Lung (tissue), 12 donors: ENCODE results near the gene PNPO. TPM values are rescaled to one million over a fixed set of nuclear protein-coding genes. Genes with fewer than 3 reads are reported as not detected.
"Not testable (repeated sequence)": the region's sequence is repeated elsewhere in the genome, so short reads cannot be mapped to it uniquely, and the experiment has no call there.

Experiments
- ATAC-seq: fragments of 200-7000 bp; cut with Tn5 transposase; one replicate; pipeline ENCODE4 v1.9.1; 2020; ENCODE audit warnings: moderate number of reproducible peaks; ENCODE audit not compliant: insufficient read depth, low FRiP score
- DNase-seq, 3 donors: peaks; one replicate each; pipeline ENCODE4 v3.0.0-alpha.2; 2013 to 2017
- H3K27ac ChIP-seq, 2 donors: one replicate each; pipeline ENCODE4 v1.5.1; 2013; ENCODE audit warnings: mild to moderate bottlenecking in 2 of 2, moderate library complexity in 2 of 2, control low read depth in 1 of 2, inconsistent platforms in 1 of 2, low read depth in 1 of 2, low read length in 1 of 2
- H3K27me3 ChIP-seq, 3 donors: one replicate each; pipeline ENCODE4 v1.5.1; 2013; ENCODE audit warnings: low read length in 2 of 3; ENCODE audit not compliant: control insufficient read depth in 3 of 3, insufficient read depth in 3 of 3
- H3K36me3 ChIP-seq, 4 donors: one replicate each; pipeline ENCODE4 v1.5.1; 2013; ENCODE audit warnings: low read length in 4 of 4, mild to moderate bottlenecking in 1 of 4, moderate library complexity in 1 of 4; ENCODE audit not compliant: control insufficient read depth in 4 of 4, insufficient read depth in 4 of 4
- H3K4me1 ChIP-seq, 5 donors: one replicate each; pipeline ENCODE4 v1.5.1; 2013; ENCODE audit warnings: low read length in 5 of 5, mild to moderate bottlenecking in 2 of 5, moderate library complexity in 1 of 5; ENCODE audit not compliant: control insufficient read depth in 5 of 5, insufficient read depth in 5 of 5
- H3K4me3 ChIP-seq: one replicate; pipeline ENCODE4 v1.5.1; 2013; ENCODE audit warnings: mild to moderate bottlenecking, control low read depth, moderate library complexity
- H3K9ac ChIP-seq, 2 donors: one replicate each; pipeline ENCODE4 v1.5.1; 2013; ENCODE audit warnings: low read length in 2 of 2, control low read depth in 1 of 2; ENCODE audit not compliant: insufficient read depth in 1 of 2
- H3K9me3 ChIP-seq, 4 donors: one replicate each; pipeline ENCODE4 v1.5.1; 2013; ENCODE audit warnings: low read length in 3 of 4, mild to moderate bottlenecking in 1 of 4, moderate library complexity in 1 of 4; ENCODE audit not compliant: control insufficient read depth in 4 of 4, insufficient read depth in 3 of 4
- CTCF ChIP-seq: IDR thresholded peaks from 2 replicates; pipeline ENCODE4 v1.5.1; 2012; ENCODE audit warnings: mild to moderate bottlenecking; ENCODE audit errors: control extremely low read depth, extremely low read depth
- WGBS, 2 donors: extraction: QIAGEN DNeasy Blood & Tissue Kit; methylation state at CpG; one replicate each; pipeline ENCODE4 v1.1.7; 2013; 5-methylcytosine and 5-hydroxymethylcytosine counted together
- polyA plus RNA-seq, 2 donors: library from polyadenylated mRNA; stranded (reverse); fragments of 200-250 nt; gene quantifications; one replicate each; pipeline ENCODE4 v1.2.1, GENCODE V29; 2013
- total RNA-seq, 2 donors: library from RNA; depleted of rRNA in 1 of 2; stranded (reverse); fragments of >200 nt in 1 of 2; gene quantifications; one replicate each; pipeline ENCODE4 v1.2.1, GENCODE V29; 2014 to 2021
- donor health status: control.
- donor health status: control.
- donor health status: Bipolar disorder and iron deficiency.
- donor health status: healthy.
- donor health status: DM: yes; HTN: yes; CAD: no.

PNPO gene
- total and polyA plus RNA-seq, 4 donors: 9.3 to 43.9 (median 11.2) TPM

DNA sequence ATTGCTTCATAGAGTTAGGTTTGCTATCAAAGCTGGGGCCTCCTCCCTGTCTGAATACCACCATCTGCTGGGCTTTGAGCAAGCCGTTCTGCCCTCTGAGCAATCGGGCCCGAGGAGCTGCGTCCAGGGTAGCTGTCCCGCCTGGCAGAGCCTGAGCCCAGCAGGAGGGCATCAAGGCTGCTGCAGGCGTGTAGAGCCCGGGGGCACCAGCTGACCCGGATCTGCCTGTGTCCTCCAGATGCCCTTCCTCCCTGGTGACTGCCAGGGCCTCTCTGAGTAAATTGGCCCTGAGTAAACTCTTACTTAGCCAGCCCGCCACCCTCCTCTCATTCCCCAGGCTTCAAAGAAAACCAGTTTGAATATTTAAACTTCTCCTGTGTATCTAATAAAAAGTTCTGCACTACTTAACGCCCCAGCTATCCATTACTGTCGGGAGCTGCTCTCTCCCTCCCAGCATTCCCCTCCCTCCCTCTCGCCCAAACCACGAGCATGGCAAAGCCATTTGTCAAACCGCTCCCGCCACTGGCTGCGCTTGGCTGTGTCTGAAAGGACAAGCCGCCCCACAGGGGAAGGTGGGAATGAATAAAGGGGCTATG is 46.0 kb downstream of the PNPO start:
- ATAC-seq: no peak
- H3K9me3 ChIP-seq: no peaks in the 10 kb centered on the region
- H3K36me3 ChIP-seq: peaks cover 0 to 7% (median 2%) of the 10 kb centered on the region in 4 donors
- no peak overlapping the region for H3K27ac ChIP-seq
- no peak overlapping the region for H3K9ac ChIP-seq
- no peaks in the 10 kb centered on the region for H3K27me3 ChIP-seq
- peaks cover 0 to 11% (median 5%) of the 10 kb centered on the region in 5 donors for H3K4me1 ChIP-seq
- H3K4me3 ChIP-seq: no peak overlapping the region
- peak; percentile 57 to 79 (median 68) for DNase-seq
- WGBS, 2 donors: 43 to 56% methylated on average over 15 to 17 of the region's 17 CpGs
- TF ChIP-seq CTCF: no peak

- not testable (repeated sequence) for ATAC-seq, H3K27ac ChIP-seq
- 100% methylated on average over 1 of the region's 1 CpG for WGBS, 2 donors
Measured at GRCh38 chr17:47988445-47988844, 47.1 kb downstream of the PNPO start.

GRCh38 chr17:47989159-47989558 is 47.8 kb downstream of the PNPO start:
- H3K27me3 ChIP-seq: no peaks in the 10 kb centered on the region
- peaks cover 0 to 11% (median 5%) of the 10 kb centered on the region in 5 donors for H3K4me1 ChIP-seq
- WGBS, 2 donors: 77 to 82% methylated on average over 10 of the region's 10 CpGs
- H3K4me3 ChIP-seq: no peak overlapping the region
- ATAC-seq (no peak), DNase-seq (no peak)
- H3K27ac ChIP-seq: no peak overlapping the region
- no peaks in the 10 kb centered on the region for H3K36me3 ChIP-seq
- H3K9me3 ChIP-seq: no peaks in the 10 kb centered on the region
- H3K9ac ChIP-seq: no peak overlapping the region
- no peak for TF ChIP-seq CTCF

More at GRCh38 chr17:47988445-47988844, 47.1 kb downstream of the PNPO start:
- H3K4me1 ChIP-seq: peaks cover 0 to 11% (median 5%) of the 10 kb centered on the region in 5 donors
- H3K4me3 ChIP-seq, H3K9ac ChIP-seq, H3K27me3 ChIP-seq, DNase-seq, H3K36me3 ChIP-seq, H3K9me3 ChIP-seq: not testable (repeated sequence)

DNA sequence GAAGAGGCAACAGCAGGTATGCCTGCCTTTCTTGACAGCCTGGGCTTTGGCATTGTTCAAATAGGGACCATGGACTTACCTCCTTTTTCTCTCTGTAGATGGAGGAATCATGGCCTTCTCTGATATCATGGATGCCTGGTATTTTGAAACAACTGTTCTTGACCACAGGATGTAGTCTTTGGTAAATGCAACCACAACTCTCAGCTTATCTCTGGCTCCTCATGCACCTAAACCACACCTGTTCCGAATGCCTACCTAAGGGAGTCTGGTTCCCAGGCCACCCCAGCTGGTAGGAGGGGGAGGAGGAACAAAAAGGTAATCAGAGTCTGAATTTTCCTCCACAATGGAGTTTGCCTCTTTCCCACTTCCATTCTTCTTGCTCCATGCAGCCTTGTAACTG is 48.3 kb downstream of the PNPO start:
- H3K27ac ChIP-seq: no peak overlapping the region
- DNase-seq: no peak
- no peaks in the 10 kb centered on the region for H3K9me3 ChIP-seq
- WGBS, 2 donors: 27 to 86% methylated on average over 1 of the region's 1 CpG
- no peaks in the 10 kb centered on the region for H3K27me3 ChIP-seq
- H3K9ac ChIP-seq: no peak overlapping the region
- no peak for TF ChIP-seq CTCF
- no peaks in the 10 kb centered on the region for H3K36me3 ChIP-seq
- ATAC-seq: no peak
- no peak overlapping the region for H3K4me3 ChIP-seq
- H3K4me1 ChIP-seq: peaks cover 0 to 11% (median 5%) of the 10 kb centered on the region in 5 donors
